GM10266 (cell line): ENCODE results near the gene FAM149A.

Experiments used
- DNase-seq: peaks from one replicate; pipeline ENCODE4 v3.0.0; 2012; ENCODE audit errors: extremely low spot score
- TF ChIP-seq, protein P1 (sequence below): IDR thresholded peaks from 2 replicates; pipeline ENCODE4 v1.5.1; 2012; ENCODE audit warnings: mild to moderate bottlenecking, low read depth; ENCODE audit not compliant: control insufficient read depth, insufficient read depth; ENCODE audit errors: missing control alignments

Gene FAM149A

DNA sequence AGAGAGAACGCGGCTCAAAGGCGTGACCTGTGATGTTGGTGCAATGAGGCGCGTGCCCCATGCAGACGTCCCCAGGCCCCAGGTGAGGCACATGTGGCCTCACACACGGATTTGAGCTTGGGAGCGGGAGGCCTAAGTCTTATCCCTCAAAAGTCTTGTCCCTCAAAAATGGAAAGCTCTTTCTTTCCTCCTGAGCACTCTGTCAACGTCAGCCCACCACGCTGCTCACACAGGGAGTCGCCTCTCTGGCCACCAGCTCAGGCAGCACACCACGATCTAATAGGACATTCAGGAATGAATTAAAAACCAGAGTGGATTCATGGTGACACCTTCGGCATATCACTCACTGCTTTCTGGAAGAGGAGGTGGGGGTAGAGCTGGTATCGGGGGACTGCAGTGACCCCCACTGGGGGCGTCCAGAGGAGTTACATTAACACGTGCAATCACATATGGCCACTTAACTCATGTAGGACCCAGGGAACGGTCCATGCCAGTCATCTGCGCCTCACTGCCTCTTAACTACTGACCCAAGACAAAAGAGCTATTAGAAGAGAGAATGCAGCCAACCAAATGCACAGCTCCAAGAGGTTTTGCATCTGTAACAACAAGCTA, 64.9 kb downstream of the FAM149A start:
- DNase-seq: no peak

DNA sequence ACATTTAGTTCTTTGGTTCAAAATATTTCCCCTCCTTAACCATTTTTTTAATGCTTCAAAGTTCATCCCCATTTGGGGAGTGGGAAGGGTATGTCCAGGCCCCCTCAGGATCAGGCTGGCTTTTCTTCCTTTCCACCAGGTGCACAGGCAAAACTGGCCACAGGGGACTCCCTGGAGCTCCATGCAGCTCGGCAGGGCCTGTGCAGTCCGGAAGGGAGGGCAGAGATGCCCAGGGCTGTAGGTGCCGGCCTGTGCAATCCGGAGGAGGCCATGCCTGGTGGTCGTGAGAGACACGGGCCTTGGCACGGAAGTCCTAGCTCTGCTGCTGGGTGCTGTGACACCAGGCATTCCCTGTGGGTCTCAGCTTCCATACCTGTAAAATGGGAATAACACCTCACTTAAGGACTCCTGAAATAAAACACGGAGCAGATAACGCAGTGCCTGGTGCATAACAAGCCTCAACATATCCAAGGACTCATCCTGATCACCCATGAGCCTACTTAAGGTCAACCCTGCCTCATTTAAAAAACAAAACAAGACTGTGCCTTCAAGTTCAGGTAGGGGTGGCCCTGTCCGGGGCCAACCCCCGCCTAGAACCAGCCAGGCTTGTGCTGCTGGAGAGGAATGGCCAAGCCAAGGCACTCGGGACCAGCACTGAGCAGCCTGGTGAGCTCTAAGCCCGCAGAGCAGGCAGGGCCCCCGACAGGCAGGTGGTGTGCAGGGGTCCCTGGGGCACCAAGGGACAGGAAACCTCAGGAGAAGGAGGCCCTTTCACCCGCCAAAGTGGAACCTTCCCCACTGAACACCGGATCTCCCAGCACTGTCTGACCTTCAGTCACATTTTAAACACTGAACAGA, 65.7 kb downstream of the FAM149A start:
- TF ChIP-seq, protein P1, sequence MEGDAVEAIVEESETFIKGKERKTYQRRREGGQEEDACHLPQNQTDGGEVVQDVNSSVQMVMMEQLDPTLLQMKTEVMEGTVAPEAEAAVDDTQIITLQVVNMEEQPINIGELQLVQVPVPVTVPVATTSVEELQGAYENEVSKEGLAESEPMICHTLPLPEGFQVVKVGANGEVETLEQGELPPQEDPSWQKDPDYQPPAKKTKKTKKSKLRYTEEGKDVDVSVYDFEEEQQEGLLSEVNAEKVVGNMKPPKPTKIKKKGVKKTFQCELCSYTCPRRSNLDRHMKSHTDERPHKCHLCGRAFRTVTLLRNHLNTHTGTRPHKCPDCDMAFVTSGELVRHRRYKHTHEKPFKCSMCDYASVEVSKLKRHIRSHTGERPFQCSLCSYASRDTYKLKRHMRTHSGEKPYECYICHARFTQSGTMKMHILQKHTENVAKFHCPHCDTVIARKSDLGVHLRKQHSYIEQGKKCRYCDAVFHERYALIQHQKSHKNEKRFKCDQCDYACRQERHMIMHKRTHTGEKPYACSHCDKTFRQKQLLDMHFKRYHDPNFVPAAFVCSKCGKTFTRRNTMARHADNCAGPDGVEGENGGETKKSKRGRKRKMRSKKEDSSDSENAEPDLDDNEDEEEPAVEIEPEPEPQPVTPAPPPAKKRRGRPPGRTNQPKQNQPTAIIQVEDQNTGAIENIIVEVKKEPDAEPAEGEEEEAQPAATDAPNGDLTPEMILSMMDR: no peak
- no peak for DNase-seq

More for the DNA sequence above, 64.9 kb downstream of the FAM149A start:
- TF ChIP-seq, protein P1: no peak

DNA sequence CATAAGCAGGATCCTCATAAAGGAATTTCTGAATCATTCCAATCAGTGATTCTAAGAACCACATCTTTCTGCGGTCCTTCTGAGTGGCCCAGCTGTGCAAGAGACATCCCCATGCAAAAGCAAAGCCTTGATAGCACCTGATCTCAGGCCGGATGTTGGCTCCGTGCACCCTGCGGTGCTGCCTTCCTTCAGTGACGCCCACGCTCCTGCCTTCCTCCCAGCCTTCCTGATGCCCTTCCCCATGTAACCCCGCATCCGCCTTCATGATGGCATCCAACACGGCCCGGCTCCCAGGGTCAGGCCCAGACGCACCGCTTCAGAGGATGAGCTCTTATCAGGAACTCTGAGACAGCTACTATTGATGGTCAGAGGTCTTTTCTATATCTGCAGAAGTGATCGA, 66.5 kb downstream of the FAM149A start:
- no peak for DNase-seq
- TF ChIP-seq, protein P1: no peak

DNA sequence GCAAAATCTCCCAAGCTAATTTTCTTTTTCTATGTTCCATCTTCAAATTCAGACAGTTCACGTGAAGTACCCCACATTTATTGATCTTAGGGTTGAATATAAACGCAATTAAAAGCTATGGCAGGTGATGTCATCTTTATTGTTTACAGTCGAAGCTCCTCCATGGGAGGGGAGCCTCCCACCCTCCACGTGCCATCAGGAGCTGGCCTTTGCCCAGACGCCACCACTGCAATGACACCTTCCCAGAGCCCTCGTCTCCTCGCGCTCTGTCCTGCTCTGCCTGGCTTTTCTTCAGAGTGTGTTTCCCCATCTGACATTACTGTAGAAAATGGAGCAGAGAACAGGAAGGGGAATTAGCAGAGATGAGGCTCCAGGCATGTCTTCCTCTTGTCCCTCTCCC, 68.0 kb downstream of the FAM149A start:
- TF ChIP-seq, protein P1: no peak
- no peak for DNase-seq

DNA sequence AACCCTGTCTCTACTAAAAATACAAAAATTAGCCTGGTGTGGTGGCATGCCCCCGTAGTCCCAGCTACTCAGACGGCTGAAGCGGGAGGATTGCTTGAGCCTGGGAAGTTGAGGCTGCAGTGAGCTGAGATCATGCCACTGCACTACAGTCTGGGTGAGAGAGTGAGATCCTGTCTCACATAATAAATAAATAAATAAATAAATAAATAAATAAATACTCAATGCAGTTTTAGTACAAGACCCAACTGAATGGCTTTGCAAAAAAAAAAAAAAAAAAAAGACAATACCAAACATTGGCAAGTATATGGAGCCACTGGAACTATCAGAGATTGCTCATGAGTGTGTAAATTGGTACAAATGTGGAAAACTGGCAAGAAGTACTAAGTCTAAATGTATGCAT, 83.6 kb downstream of the FAM149A start:
- TF ChIP-seq, protein P1: no peak
- DNase-seq: no peak

DNA sequence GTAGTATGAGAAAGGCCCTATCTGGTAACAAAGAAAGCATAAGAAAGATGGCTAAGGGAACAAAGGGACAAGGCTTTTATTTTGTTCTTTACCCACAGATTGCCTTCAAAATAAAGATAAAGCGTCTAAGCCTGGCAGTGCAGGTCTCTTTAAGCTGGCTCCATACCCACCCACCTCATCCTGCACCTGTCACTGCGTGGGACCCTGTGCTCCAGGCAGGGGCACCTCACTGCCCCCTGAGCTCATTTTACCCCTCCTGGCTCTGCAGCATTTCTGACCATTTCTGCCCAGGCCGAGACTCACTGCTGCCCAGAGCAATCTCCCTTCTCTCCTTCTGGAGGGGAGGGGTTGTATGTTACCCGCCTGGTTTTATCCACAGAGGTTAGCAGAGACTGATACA, 85.2 kb downstream of the FAM149A start:
- DNase-seq: no peak
- TF ChIP-seq, protein P1: no peak
